ENCODE data around the gene ADGRD1.

GRCh38 chr12:130973906-130974305, 20.2 kb downstream of the ADGRD1 start:
- TF ChIP-seq POLR2A (IDR thresholded peaks at IDR 0.05) (no peak), CTCF (IDR thresholded peaks at IDR 0.05) (no peak), POLR2AphosphoS5 (IDR thresholded peaks at IDR 0.05) (no peak)
